Activated CD8-positive, alpha-beta memory T cell treated with anti-CD3 and anti-CD28 coated beads for 36 hours (primary cell): Measurements from ENCODE around the gene DNHD1. TPM values are rescaled to one million over a fixed set of nuclear protein-coding genes. Genes with fewer than 3 reads are reported as not detected.
"Not testable (repeated sequence)": the region's sequence is repeated elsewhere in the genome, so short reads cannot be mapped to it uniquely, and the experiment has no call there.

Experiments used
- CTCF ChIA-PET: fragments of 350-600 bp; sonication (Branson Sonifier 250); formaldehyde crosslinking; loops from one replicate; lab custom pipeline; 2021; ENCODE audit warnings: antibody characterized with exemption; lab: Charles Lee
- POLR2A ChIA-PET: fragments of 350-600 bp; sonication (Branson Sonifier 250); formaldehyde crosslinking; loops from one replicate; lab custom pipeline; 2021; ENCODE audit warnings: antibody characterized with exemption; lab: Charles Lee
- total RNA-seq, 2 experiments: library from RNA; stranded (reverse); gene quantifications; one replicate each; pipeline ENCODE4 v1.2.3, GENCODE V29; 2021

Gene DNHD1
- total RNA-seq, 2 experiments from 2014 or later = 11.3 to 12.2 TPM

DNA sequence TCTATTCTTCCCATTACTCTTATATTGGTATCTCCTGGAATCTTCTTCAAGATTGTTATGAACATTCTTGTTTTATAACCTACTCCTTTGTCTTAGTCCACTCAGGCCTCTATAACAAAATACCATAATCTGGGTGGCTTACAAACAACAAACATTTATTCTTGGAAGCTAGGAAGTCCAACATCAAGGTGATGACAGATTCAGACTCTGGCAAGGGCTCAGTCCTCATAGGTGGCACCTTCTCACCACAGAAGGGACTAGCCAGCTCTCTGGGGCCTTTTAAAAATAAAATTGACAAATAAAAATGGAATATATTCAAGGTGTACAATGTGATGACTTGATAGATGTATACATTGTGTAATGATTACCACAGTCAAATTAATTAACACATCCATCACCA is 19.8 kb downstream of the DNHD1 start:
- ChIA-PET CTCF (no interaction called here), POLR2A (no interaction called here)

DNA sequence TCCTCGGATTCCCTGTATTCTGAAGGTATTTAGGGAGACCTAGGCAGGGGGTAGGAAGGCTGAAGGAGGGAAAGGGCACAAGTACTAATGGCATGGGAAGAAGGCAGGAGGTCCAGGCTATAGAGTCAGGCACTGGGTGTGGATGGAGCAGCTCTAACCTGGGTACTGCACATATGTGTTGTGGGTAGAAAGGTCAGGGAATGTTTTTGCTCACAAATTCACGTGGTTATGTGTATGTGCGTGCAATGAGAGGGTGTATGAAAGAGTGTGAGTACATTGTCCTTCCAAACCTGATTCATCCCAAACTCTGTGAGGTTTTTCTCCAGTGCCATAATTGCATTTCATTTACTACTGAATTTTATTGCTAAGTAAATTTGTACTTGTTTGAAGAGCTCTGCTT is 23.2 kb downstream of the DNHD1 start:
- ChIA-PET CTCF (no interaction called here), POLR2A (no interaction called here)

DNA sequence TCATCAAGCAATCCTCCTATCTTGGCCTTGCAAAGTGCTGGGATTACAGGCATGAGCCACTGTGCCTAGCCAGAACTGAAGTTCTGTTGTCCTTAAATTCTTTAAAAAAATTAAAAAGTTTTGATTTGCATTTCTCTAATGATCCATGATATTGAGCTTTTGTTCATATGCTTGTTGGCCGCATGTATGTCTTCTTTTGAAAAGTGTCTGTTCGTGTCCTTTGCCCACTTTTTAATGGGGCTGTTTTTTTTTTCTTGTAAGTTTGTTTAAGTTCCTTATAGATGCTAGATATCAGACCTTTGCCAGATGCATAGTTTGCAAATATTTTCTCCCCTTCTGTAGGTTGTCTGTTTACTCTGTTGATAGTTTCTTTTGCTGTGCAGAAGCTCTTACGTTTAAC is 24.9 kb downstream of the DNHD1 start:
- POLR2A ChIA-PET, CTCF ChIA-PET: not testable (repeated sequence)

DNA sequence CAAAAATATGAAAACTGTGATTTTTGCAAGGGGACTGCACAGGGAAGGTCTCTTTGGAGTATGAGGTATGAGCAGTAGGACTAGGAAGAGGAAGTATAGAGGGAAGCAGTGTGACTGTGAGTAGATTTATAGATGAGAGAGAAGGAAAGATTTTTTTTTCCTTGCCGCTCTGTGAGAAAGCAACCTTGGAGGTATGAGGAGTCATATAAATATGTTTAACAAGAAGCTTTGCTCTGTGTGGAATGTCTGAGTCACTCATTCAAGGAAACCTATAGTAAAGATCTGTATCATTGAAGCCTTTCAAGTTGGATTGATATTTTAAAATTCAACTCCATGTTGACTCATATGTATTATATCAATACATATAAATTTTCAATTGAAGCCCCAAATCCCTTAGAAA is 26.2 kb downstream of the DNHD1 start:
- ChIA-PET CTCF (interaction anchor here (0.8 to 0.9 kb wide), 2 partner anchors 8 to 183 kb away, joined by 3 read pairs; no protein-coding TSS in a partner anchor), POLR2A (no interaction called here)

DNA sequence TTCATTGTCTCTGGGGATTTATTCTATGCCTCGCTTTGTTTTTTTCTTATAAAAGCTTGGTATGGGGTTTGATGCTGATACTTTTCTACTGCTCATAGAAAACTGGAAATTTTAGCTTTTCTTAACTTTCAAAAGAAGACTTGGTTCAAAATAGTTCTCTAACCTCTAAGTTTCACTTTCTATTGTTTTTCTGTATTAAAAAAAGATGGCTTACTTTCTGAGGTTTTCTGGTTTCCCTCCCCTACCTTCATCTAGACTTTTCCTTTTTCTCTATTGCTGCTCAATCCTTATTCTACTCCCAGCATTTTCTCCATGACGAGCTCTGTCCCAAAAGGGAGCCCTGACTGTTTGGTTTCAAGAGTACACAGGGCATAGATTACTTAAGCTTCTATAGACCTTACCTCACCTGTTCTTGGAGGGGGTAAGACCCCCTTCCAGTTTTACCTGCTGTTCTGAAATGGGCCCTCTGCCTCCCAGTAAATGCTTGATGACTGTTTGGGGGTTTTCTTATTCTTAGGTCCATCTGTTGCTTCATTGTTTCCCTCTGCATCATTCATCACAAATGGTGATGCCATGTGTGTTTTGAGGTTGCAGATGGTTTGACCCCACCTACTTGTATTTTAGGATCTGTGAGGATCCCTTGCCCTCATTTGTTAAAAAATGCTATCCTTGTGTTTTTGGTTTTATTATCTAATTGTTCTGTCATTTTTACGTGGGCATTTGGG is 29.5 kb downstream of the DNHD1 start:
- ChIA-PET CTCF (no interaction called here), POLR2A (no interaction called here)

DNA sequence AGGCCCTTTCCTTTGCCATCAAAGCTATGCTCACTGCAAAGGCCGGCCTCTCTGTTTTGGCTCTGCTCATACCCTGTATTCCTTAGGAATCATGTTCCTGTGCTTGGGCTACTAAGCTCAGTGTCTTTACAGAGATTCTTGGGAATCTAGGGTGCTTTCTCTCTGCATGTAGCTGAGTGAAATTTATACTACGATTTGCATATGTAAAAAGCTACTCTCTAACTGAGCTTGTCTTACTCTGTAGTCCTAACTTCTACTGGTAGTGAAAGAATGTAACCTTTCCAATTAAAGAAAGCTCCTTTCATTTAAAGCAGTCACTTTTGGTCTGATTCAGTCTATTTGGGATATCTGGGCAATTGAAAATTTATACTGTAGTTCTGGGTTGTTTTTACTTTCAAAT is 32.2 kb downstream of the DNHD1 start:
- ChIA-PET POLR2A (no interaction called here), CTCF (interaction anchor here (3.0 kb wide), 1 partner anchor 177 kb away, joined by 19 read pairs; no protein-coding TSS in a partner anchor)

DNA sequence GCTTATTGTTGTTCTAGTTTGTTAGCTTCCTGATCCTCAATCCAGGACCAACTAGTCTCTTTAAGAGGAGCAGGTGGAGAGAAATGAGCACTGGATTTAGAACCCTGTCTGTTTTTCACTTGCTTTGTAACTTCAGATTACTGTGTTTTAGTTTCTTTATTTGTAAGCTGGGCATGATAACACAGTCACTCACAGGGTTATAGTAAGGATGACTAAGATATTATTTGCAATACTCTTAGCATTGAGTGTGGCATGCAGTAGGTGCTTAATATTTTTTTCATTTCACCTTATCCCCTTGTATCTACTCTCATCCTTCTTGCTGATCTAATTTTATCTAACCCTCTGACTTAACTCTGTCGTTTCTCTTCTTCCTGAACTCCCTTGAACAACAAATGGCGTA is 33.8 kb downstream of the DNHD1 start:
- ChIA-PET CTCF (interaction anchor here (0.6 to 3.0 kb wide), 16 partner anchors 8 to 181 kb away, joined by 3 to 19 read pairs (median 3); partner anchors contain the start of genes MRPL17 and TAF10), POLR2A (interaction anchor here (1.3 kb wide), 1 partner anchor 207 kb away, joined by 3 read pairs; no protein-coding TSS in a partner anchor)

DNA sequence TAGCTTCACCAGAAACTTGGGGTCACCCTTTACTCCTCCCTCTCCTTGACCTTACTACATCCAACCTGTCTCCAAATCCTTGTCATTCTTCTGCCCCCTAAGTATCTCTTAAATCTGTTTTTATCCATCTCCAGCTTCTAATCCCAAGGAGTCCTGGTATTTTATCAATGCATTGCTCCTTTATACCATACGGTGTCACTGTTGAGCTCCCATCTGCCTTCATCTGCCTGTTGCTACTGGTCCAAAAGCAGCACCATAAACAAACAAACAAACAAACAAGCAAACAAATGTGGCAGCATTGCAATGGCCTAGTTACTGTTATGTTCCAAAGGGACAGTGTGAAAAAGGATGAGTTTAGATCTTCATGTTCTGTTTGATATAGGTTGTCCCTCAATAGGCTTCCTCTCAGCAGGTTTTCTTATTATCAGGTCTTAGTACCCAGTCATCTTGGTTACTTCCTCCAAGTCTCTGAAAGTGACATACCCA is 34.2 kb downstream of the DNHD1 start:
- POLR2A ChIA-PET = interaction anchor here (1.3 kb wide), 1 partner anchor 206 kb away, joined by 3 read pairs; no protein-coding TSS in a partner anchor
- CTCF ChIA-PET = interaction anchor here (0.6 to 3.0 kb wide), 16 partner anchors 8 to 180 kb away, joined by 3 to 19 read pairs (median 3); partner anchors contain the start of genes MRPL17 and TAF10

DNA sequence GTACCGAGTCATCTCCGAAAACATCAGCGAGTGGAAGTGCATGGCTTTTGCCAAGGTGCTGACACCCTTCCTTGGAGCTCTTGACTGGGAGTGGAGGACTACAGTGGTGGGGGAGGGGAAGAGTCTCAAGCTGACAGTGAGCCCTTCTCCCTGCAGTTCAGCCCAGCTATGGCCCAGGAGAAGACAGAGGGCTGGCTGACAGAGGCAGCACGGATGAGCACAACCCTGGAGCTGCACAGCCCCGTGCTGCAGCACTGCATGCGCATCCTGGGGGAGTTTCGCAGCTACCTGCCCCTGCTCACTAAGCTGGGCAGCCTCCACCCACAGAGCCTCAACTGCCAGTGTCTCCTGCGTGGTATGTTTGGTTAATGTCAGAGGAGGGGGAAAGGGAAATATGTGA is 41.4 kb downstream of the DNHD1 start:
- CTCF ChIA-PET = no interaction called here
- POLR2A ChIA-PET = interaction anchor here (0.6 kb wide), 1 partner anchor 261 kb away, joined by 3 read pairs; the partner anchor contains the start of gene OR6A2

DNA sequence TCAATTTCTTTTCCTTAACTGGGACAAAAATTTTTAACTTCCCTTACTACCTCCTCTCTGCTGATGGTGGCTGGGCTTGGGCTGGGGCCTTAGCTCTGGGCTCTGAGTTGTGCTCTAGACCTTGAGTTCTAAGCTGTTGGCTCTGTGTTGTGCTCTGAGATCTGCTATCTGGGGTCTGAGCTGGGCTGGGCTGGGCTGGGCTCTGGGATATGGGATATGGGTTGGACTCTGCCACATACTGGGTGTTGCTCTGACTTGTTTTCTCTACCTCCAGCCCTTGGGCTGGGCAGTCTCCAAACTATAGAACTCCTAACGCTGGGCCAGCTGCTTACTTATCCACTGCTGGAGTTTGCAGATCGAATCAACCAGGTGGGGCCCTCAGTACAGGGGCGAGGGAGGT is 41.9 kb downstream of the DNHD1 start:
- ChIA-PET CTCF (no interaction called here), POLR2A (no interaction called here)

DNA sequence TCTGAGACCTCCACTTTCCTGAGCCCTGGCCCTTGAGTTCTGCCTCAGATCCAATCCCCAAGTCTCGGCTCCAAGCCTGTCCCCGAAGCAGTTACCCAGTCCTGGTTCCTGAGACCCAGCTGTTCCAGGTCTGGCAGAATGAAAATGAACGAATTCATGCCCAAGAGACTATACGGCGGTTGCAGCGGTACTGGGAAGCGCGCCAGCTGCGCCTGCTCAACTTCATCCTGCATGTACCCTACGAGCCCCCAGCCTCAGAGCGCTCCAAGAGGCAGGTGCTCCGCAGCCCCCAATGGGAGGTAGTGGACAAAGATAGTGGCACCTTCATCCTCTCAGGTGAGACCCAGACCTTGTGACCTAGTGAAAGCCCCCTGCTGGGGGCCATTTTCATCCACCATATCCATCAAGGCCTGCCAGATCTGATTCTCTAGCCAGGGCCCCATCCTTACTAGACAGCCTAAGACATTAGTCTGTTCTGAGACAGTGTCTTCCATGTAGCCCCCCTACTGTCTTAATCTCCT is 42.7 kb downstream of the DNHD1 start:
- ChIA-PET POLR2A (no interaction called here), CTCF (interaction anchor here (1.8 kb wide), 1 partner anchor 9 kb away, joined by 7 read pairs; no protein-coding TSS in a partner anchor)

DNA sequence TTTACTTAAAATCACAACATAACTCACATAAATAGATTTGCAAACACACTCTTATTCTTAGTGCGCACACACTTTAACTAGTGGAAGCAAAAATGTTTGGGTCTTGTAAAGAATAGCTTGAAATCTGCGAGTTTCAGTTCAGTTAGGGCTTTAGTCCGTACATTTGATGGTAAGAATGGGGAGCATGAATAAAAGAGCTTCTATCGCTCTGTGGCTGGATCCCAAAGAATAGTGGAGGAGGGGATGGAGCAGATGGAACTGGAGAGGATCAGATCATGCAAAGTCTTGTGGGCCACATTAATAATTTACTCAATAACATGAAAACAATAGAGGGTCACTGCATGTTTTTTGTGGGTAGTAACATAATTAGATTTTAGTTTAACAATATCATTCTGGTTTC is 44.3 kb downstream of the DNHD1 start:
- ChIA-PET POLR2A (no interaction called here), CTCF (interaction anchor here (1.8 kb wide), 1 partner anchor 10 kb away, joined by 7 read pairs; no protein-coding TSS in a partner anchor)

DNA sequence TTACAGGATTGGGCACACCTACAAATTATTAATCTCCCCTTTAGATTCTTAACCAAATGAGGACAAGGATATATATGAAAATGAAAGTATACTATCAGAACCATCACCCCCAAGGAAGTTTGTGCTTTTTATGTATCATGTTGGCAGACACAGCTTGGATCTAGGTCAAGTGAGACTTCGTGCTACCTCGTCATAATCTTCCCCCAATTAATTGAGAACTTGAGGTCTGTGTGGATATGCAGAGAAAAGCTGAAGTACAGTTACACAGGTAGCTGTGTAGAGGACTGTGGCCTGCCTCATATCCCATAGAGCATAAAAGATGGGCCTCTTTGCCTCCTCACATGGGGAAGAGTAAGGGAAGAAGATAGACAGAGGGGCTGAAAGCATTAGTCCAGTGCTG is 45.6 kb downstream of the DNHD1 start:
- CTCF ChIA-PET = no interaction called here
- POLR2A ChIA-PET = no interaction called here

DNA sequence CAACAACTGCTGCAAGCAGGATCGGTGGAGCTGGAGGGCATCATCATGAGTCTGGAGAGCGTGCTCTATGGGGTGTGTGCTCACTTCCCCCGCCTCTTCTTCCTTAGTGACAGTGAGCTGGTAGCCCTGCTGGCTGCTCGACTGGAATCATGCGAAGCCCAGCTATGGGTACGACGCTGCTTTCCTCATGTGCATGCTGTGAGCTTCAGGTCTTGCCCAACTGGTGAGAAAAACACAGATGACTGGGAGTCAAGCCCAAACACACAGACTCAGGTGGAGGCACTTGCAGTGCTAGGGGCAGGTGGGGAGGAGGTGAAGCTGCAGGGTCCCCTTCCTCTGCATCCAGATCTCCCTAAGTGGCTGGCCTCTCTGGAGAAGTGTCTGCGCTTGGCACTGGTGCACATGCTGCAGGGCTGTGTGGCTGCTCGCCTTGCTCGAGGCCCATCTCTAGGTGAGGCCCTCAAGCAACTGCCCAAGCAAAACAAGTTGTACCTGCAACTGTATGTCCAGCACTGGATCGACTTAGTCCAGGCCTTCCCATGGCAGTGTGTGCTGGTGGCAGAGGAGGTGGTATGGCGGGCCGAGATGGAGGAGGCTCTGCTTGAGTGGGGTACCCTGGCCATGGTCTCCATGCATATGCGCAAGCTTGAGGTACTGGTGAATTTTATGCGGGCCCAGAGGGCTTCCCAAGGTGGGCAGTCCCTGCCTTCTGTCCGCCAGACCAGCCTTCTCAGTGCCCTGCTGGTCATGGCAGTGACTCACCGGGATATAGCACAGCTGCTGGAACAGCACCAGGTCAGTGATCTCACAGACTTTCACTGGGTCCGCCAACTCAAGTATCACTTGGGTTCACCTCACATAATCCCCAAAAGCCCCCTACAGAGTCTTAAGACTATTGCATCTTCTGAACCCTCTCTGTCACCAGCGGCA is 48.1 kb downstream of the DNHD1 start:
- CTCF ChIA-PET = interaction anchor here (1.5 kb wide), 1 partner anchor 13 kb away, joined by 5 read pairs; no protein-coding TSS in a partner anchor

DNA sequence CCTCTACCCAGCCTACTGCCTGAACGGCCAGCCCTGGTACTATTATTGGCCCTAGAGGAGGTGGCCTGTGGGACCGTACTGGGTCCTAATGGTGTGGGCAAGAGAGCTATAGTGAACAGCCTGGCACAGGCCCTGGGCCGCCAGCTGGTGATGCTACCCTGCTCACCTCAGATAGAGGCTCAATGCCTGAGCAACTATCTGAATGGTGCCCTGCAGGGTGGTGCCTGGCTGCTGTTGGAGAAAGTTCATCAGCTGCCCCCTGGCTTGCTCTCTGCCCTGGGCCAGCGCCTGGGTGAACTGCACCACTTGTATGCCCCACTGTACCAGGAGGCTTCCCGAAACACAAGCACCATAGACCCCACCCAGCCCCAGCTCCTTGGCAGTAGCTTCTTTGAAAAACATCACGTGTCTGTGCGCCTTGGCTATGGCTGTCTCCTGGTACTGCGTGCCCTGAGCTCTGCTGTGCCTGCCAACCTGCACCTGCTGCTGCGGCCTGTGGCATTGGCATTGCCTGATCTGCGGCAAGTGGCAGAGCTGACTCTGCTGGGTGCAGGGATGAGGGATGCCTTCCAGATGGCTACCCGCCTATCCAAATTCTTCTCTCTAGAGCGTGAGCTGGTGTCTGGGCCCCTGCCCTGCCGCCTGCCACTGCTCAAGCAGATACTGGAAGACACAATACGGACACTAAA is 49.0 kb downstream of the DNHD1 start:
- CTCF ChIA-PET = no interaction called here
- POLR2A ChIA-PET = no interaction called here

More for the DNA sequence above, 48.1 kb downstream of the DNHD1 start:
- POLR2A ChIA-PET = no interaction called here

DNA sequence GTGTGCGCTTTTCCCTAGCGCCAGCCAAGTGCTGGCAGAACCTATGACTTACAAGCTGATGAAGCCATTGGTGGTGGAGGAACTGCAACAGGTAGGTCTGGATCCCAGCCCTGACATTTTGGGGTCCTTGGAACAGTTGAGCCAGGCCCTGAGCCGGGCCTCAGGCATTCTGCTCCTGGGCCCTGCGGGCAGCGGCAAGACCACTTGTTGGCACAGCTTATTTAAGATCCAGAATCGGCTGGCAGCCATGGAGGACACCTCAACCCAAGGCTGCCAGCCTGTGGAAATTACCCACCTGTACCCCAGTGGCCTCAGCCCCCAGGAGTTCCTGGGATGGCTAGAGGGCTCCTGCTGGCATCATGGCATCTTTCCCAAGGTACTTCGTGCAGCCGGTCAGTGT is 49.7 kb downstream of the DNHD1 start:
- CTCF ChIA-PET = no interaction called here
- POLR2A ChIA-PET = no interaction called here

DNA sequence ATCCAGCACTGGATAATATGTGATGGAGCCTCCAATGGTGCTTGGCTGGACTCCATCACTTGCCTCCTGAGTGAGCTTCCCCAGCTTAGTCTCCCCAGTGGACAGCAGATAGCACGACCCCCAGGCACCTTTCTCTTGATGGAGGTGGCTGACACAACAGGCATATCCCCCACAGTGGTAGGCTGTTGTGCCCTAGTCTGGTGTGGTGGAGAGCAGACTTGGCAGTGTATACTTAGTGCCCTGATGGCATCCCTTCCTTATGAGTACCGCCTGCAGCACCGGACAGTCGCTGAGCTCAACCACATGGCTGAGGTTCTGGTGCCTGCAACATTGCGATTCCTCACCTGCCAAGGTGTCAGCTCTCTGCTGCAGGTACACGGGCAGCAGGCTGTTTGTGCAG is 50.1 kb downstream of the DNHD1 start:
- POLR2A ChIA-PET = no interaction called here
- CTCF ChIA-PET = no interaction called here

DNA sequence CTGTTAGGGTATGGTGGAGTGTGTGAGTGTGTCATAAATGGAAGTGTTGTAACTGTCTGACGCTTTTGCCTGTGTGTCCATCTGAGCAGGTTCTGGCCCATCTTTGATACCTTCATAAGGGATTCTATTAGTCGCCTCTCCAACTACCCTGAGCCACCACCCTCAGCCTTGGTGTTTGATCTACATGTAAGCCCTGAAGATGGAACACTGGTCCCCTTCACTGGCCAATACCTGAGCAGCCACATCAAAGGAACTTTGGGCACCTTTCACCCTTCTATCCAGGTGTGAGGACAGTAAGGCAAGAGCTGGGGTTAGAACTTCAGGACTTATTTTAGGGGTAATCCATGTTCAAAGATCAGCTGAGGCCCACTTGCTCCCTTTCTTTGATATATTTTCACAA is 51.0 kb downstream of the DNHD1 start:
- CTCF ChIA-PET = no interaction called here
- POLR2A ChIA-PET = no interaction called here

DNA sequence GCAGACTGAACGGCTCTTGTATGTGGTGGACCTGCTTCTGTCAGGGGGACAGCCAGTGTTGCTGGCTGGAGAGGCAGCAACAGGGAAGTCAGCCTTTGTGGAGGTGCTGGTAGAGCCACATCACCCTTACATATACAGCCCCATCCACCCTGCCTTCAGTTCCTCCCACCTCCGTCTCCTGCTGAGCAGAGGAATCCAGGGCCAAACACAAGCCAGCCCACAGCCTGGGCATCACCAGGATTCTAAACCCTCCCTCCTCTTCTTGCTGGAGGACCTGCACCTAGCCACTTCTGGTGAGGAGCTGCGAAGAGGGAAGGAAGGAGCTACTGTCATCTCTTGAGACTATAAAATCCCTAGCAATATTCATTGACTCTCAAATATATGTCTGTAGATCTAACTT is 51.6 kb downstream of the DNHD1 start:
- POLR2A ChIA-PET = no interaction called here
- CTCF ChIA-PET = no interaction called here
